ENCODE measurements around the gene GOLGA6L22. TPM values are rescaled to one million over a fixed set of nuclear protein-coding genes. Genes with fewer than 3 reads are reported as not detected.
"Not testable (repeated sequence)": the region's sequence is repeated elsewhere in the genome, so short reads cannot be mapped to it uniquely, and the experiment has no call there.

GOLGA6L22 gene
- total RNA-seq, 1 experiment from 2014 or later, result not detected

GRCh38 chr15:22417795-22418194, 40.9 kb upstream of the GOLGA6L22 start:
- not testable (repeated sequence) for H2BK20ac ChIP-seq (ENCODE audit: low read depth, low read length, poor library complexity, severe bottlenecking); H3K4me2 ChIP-seq (ENCODE audit: insufficient read depth, insufficient read length, low read length); H3K14ac ChIP-seq (ENCODE audit: insufficient read depth, low read length); H3T11ph ChIP-seq (ENCODE audit: low read length); H3K23me2 ChIP-seq (ENCODE audit: insufficient read length, low read depth, low read length, poor library complexity, severe bottlenecking); H3K27ac ChIP-seq (ENCODE audit: insufficient read length, low read depth, low read length); H2AFZ ChIP-seq (ENCODE audit: low read length); H3K27ac Mint-ChIP-seq; H3K27me3 Mint-ChIP-seq (ENCODE audit: low read depth); H3K79me2 ChIP-seq (ENCODE audit: insufficient read depth, low read length); H2BK120ac ChIP-seq (ENCODE audit: low read depth, low read length, poor library complexity, severe bottlenecking); H2BK12ac ChIP-seq (ENCODE audit: insufficient read length, low read depth, low read length); H3K9me3 Mint-ChIP-seq; H3K36me3 Mint-ChIP-seq (ENCODE audit: insufficient read depth in 1 of 3, low read depth in 3 of 3); H2BK5ac ChIP-seq (ENCODE audit: insufficient read length, low read length); H4K8ac ChIP-seq (replicated peaks; ENCODE audit: insufficient read length, low read depth, low read length); DNase-seq; H4K5ac ChIP-seq (ENCODE audit: insufficient read length, low read depth, low read length); H3K4ac ChIP-seq (ENCODE audit: low read depth, low read length); H3K23ac ChIP-seq (ENCODE audit: insufficient read length, low read depth, low read length); H3K79me1 ChIP-seq (ENCODE audit: insufficient read depth, low read depth, low read length, poor library complexity, severe bottlenecking); H3K4me3 Mint-ChIP-seq; H2AK5ac ChIP-seq (ENCODE audit: insufficient read length, low read length); H3K18ac ChIP-seq (ENCODE audit: insufficient read length, low read depth, low read length); H2BK15ac ChIP-seq (ENCODE audit: low read depth, low read length); H3K9ac ChIP-seq (ENCODE audit: extremely low read depth, insufficient read length, low read length); H3K4me1 Mint-ChIP-seq; H3K4me1 ChIP-seq (ENCODE audit: insufficient read depth, low read length); H4K91ac ChIP-seq (ENCODE audit: insufficient read length, low read depth, low read length); H3K56ac ChIP-seq (ENCODE audit: insufficient read length, low read depth, low read length); H4K20me1 ChIP-seq (ENCODE audit: control insufficient read depth, insufficient read depth, insufficient read length); H3K9me3 ChIP-seq (ENCODE audit: control insufficient read depth, low read depth, low read length); H3K27me3 ChIP-seq (ENCODE audit: insufficient read depth, low read length)
- WGBS (ENCODE audit: extremely low coverage, insufficient read length, low lambda C conversion rate), result no CpG with 5 or more reads among the region's 22 CpGs

DNA sequence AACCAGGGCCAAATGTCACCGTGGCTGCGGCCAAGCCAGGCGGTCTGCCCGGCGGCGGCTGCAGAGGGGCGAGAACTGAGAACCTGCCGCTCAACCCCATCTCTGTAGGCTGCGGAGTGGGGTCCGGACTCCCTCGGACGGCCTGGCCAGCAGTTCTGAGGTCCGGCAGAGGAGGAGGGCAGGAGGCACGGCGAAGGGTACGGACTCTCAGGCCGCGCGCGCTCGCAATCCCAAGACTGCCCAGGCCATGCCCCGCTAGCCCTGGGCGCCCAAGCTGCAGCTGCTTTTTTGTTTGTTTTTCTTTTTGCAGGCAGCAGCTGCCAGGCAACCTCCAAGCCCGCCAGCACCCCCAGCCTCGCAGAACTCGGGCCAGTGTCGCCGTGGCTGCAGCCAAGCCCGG, 40.5 kb upstream of the GOLGA6L22 start:
- WGBS (ENCODE audit: extremely low coverage, insufficient read length, low lambda C conversion rate), result no CpG with 5 or more reads among the region's 29 CpGs
- not testable (repeated sequence) for H2AK5ac ChIP-seq (ENCODE audit: insufficient read length, low read length); H3K4me2 ChIP-seq (ENCODE audit: insufficient read depth, insufficient read length, low read length); H2BK5ac ChIP-seq (ENCODE audit: insufficient read length, low read length); H3T11ph ChIP-seq (ENCODE audit: low read length); H3K23me2 ChIP-seq (ENCODE audit: insufficient read length, low read depth, low read length, poor library complexity, severe bottlenecking); H2BK15ac ChIP-seq (ENCODE audit: low read depth, low read length); H4K20me1 ChIP-seq (ENCODE audit: control insufficient read depth, insufficient read depth, insufficient read length); H3K79me1 ChIP-seq (ENCODE audit: insufficient read depth, low read depth, low read length, poor library complexity, severe bottlenecking); H3K27me3 ChIP-seq (ENCODE audit: insufficient read depth, low read length); H3K36me3 Mint-ChIP-seq (ENCODE audit: insufficient read depth in 1 of 3, low read depth in 3 of 3); H3K9me3 Mint-ChIP-seq; H3K4me1 ChIP-seq (ENCODE audit: insufficient read depth, low read length); H2AFZ ChIP-seq (ENCODE audit: low read length); H3K9me3 ChIP-seq (ENCODE audit: control insufficient read depth, low read depth, low read length); H2BK20ac ChIP-seq (ENCODE audit: low read depth, low read length, poor library complexity, severe bottlenecking); H3K4me3 Mint-ChIP-seq; H4K91ac ChIP-seq (ENCODE audit: insufficient read length, low read depth, low read length); H3K9ac ChIP-seq (ENCODE audit: extremely low read depth, insufficient read length, low read length); H3K4me1 Mint-ChIP-seq; H4K5ac ChIP-seq (ENCODE audit: insufficient read length, low read depth, low read length); DNase-seq; H2BK12ac ChIP-seq (ENCODE audit: insufficient read length, low read depth, low read length); H3K18ac ChIP-seq (ENCODE audit: insufficient read length, low read depth, low read length); H3K23ac ChIP-seq (ENCODE audit: insufficient read length, low read depth, low read length); H3K27me3 Mint-ChIP-seq (ENCODE audit: low read depth); H3K27ac Mint-ChIP-seq; H3K79me2 ChIP-seq (ENCODE audit: insufficient read depth, low read length); H3K27ac ChIP-seq (ENCODE audit: insufficient read length, low read depth, low read length); H3K4ac ChIP-seq (ENCODE audit: low read depth, low read length); H4K8ac ChIP-seq (replicated peaks; ENCODE audit: insufficient read length, low read depth, low read length); H3K14ac ChIP-seq (ENCODE audit: insufficient read depth, low read length); H2BK120ac ChIP-seq (ENCODE audit: low read depth, low read length, poor library complexity, severe bottlenecking); H3K56ac ChIP-seq (ENCODE audit: insufficient read length, low read depth, low read length)

All from H9 (cell line).